Cardiac muscle cell (in vitro differentiated cells and primary cell): ENCODE results near the gene EDC4. TPM values are rescaled to one million over a fixed set of nuclear protein-coding genes. Genes with fewer than 3 reads are reported as not detected.

Experiments used
- DNase-seq, 2 donors: peaks; one replicate each; pipeline versions ENCODE4 v3.0.0 to v3.0.0-alpha.2; 2010 to 2017; ENCODE audit warnings: low read depth in 1 of 2, low spot score in 1 of 2
- H3K27ac ChIP-seq: fragments of 200-600 bp; sonication (generic); 2 replicates; pipeline ENCODE4 v1.5.1; 2016
- H3K27me3 ChIP-seq: fragments of 200-600 bp; sonication (generic); 2 replicates; pipeline ENCODE4 v1.6.0; 2016; ENCODE audit warnings: control low read depth
- H3K36me3 ChIP-seq: fragments of 200-600 bp; sonication (generic); 2 replicates; pipeline ENCODE4 v1.5.1; 2016; ENCODE audit warnings: control low read depth
- H3K4me1 ChIP-seq: fragments of 200-600 bp; sonication (generic); 2 replicates; pipeline ENCODE4 v1.8.1; 2017; ENCODE audit warnings: low read depth, mild to moderate bottlenecking, mixed run types
- H3K4me3 ChIP-seq: fragments of 200-600 bp; sonication (generic); 2 replicates; pipeline ENCODE4 v1.5.1; 2016; ENCODE audit warnings: mild to moderate bottlenecking
- H3K9me3 ChIP-seq: fragments of 200-600 bp; sonication (generic); 2 replicates; pipeline ENCODE4 v1.5.1; 2017; ENCODE audit warnings: low read depth, mild to moderate bottlenecking, control low read depth
- polyA plus RNA-seq: library from polyadenylated mRNA; unstranded; fragments of >200 nt; fragmentation: Nextera tagmentation; extraction: Ambion mirVana; gene quantifications from 2 replicates; pipeline ENCODE4 v1.2.1, GENCODE V29; 2016
- total RNA-seq: library from RNA; depleted of rRNA; stranded (reverse); fragments of >200 nt; gene quantifications from 2 replicates; pipeline ENCODE4 v1.2.3, GENCODE V29; 2016
- TF ChIP-seq, protein P1 (sequence below): IDR thresholded peaks from 2 replicates; pipeline ENCODE4 v1.5.1; 2012; ENCODE audit warnings: low read depth, mild to moderate bottlenecking, low read length

The EDC4 gene
- total and polyA plus RNA-seq, 2 experiments from 2014 or later: 87.8 to 95.7 TPM

DNA sequence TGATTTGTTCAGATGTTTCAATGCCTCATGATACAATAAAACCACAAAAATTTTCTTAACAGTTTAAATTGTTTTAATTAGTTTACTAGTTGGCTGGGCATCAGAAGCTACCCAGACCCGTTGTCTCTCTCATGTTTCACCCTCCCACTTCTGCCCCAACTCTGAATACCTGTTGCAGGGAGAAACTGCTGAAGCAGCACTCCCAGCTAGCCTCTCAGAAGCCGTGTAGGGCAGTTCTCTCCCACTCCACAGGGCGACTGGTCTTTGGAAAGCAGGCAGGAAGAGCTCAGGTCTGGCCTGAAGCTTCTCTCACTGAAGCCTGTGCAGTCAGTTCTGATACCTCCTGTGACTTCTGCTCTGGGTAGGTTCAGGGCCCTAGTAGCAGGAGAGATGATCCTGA lies 1.6 kb upstream of the EDC4 start:
- TF ChIP-seq, protein P1, sequence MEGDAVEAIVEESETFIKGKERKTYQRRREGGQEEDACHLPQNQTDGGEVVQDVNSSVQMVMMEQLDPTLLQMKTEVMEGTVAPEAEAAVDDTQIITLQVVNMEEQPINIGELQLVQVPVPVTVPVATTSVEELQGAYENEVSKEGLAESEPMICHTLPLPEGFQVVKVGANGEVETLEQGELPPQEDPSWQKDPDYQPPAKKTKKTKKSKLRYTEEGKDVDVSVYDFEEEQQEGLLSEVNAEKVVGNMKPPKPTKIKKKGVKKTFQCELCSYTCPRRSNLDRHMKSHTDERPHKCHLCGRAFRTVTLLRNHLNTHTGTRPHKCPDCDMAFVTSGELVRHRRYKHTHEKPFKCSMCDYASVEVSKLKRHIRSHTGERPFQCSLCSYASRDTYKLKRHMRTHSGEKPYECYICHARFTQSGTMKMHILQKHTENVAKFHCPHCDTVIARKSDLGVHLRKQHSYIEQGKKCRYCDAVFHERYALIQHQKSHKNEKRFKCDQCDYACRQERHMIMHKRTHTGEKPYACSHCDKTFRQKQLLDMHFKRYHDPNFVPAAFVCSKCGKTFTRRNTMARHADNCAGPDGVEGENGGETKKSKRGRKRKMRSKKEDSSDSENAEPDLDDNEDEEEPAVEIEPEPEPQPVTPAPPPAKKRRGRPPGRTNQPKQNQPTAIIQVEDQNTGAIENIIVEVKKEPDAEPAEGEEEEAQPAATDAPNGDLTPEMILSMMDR: no peak
- no peak overlapping the region for H3K27ac ChIP-seq
- H3K4me3 ChIP-seq: no peak overlapping the region
- DNase-seq: no peak
- H3K4me1 ChIP-seq: peaks cover 4% of the 10 kb centered on the region
- H3K9me3 ChIP-seq: no peaks in the 10 kb centered on the region
- peaks cover 31% of the 10 kb centered on the region for H3K36me3 ChIP-seq
- no peaks in the 10 kb centered on the region for H3K27me3 ChIP-seq

DNA sequence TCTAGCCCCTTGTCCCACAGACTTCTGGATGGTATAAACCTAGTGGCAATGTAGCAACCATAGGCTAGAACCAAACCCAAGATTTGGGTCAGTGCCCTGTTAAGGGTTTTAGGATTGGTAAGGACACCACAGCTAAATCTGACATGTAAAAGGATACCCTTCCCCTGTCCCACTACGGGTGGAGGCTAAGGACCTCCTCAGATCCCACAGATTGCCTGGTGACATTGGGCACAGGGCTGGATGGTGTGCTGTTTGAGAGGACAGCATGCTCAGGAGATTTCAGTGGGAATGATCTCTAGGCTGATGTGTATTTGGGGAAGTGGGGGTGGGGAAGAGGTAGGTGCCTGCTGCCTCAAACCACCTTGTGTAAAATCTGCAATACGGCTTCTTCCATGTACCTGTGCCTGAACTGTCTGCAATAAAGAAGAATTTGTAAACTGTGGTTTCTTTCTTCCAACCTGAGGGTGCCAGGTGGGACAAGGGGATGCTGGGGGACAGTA lies 671 bp upstream of the EDC4 start:
- H3K27ac ChIP-seq: no peak overlapping the region
- peaks cover 4% of the 10 kb centered on the region for H3K4me1 ChIP-seq
- no peaks in the 10 kb centered on the region for H3K9me3 ChIP-seq
- TF ChIP-seq, protein P1: no peak
- H3K27me3 ChIP-seq: no peaks in the 10 kb centered on the region
- H3K4me3 ChIP-seq: no peak overlapping the region
- no peak for DNase-seq
- peaks cover 33% of the 10 kb centered on the region for H3K36me3 ChIP-seq

DNA sequence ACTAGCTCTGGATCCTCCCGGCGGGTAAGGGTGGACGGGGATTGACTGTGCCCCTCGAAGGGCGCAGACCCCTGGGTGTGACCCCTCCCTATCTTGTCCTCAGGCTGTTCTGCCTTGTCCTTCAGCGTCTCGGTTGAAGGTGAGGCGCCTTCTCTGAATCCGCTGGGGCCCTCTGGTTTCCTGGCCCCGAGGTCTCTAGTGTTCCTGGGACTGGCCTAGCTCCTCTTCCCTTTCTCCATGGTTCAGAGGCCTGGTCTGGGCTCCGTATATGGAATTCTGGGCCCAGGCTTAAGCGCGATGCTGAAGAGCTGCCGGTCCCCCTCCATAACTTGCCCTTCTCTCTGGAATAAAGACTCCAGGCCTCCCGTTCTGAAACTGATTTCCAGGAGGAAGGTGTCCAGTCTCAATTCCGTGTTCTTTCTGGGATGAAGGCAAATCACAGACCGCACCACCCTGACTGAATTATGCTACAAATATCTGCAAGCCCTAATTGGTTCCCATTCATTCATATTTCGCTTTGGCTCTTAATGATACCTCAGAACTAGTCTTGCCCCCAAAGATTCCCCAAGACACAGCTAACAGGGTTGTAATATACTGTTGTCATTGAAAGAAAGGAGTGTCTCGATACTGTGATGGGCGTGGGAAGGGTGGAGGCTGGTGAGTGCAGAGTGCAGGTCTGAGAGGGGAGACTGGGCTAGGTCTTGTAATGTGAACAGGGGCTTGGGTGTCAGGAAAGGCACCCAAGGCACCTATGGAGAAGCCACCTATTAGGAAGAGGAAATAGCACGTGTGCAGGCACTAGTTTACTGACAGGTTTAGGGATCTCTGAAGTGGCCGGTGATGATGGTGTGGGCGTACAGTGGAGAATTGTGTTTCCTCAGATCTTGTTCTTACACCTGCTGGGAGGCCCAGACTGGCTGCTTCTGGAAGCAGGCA lies 851 bp downstream of the EDC4 start:
- Histone ChIP-seq H3K27ac (peak overlapping the region; percentile 37), H3K36me3 (peaks cover 38% of the 10 kb centered on the region), H3K4me1 (peaks cover 4% of the 10 kb centered on the region), H3K9me3 (no peaks in the 10 kb centered on the region), H3K27me3 (no peaks in the 10 kb centered on the region), H3K4me3 (peak overlapping the region; percentile 82)
- peak in 1 of 2 donors; percentile 43 for DNase-seq
- TF ChIP-seq, protein P1: no peak

DNA sequence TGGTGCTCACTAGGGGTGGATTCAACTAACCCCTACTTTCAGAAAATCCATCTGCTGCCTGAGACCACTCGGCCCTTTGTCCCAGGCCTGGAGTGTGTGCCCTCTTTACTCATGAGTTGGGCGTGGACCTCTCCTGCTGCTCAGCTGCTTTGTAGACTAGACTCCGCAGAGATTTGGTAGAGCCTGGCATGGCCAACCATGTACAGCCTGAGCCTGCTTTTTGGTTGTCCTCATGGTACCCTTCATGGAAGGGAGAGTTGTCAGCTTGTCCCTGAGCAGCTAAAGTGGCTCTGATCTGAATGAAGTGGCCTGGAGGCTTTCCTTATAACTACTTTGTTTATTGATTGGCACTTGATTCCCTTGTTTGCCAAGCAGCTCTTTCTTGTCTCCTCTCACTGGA lies 1.5 kb downstream of the EDC4 start:
- Histone ChIP-seq H3K36me3 (peaks cover 43% of the 10 kb centered on the region), H3K9me3 (no peaks in the 10 kb centered on the region), H3K4me3 (no peak overlapping the region), H3K27ac (no peak overlapping the region), H3K27me3 (no peaks in the 10 kb centered on the region), H3K4me1 (peaks cover 4% of the 10 kb centered on the region)
- TF ChIP-seq, protein P1: no peak
- no peak for DNase-seq

DNA sequence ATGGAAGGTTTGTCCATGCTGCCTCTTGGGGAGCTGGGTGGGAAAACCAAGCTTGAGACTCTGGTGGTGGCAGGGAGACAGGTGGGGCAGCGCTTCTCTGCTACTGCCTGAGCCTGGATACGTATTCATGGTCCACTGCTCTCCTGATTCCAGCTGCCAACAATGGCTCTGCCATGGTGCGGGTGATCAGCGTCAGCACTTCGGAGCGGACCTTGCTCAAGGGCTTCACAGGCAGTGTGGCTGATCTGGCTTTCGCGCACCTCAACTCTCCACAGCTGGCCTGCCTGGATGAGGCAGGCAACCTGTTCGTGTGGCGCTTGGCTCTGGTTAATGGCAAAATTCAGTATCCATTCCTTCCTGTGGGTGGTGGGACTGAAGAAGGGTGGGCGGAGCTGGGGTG lies 4.2 kb downstream of the EDC4 start:
- peaks cover 48% of the 10 kb centered on the region for H3K36me3 ChIP-seq
- H3K4me1 ChIP-seq: peaks cover 4% of the 10 kb centered on the region
- TF ChIP-seq, protein P1: no peak

More for the DNA sequence above, 4.2 kb downstream of the EDC4 start:
- DNase-seq: no peak
- Histone ChIP-seq H3K4me3 (no peak overlapping the region), H3K9me3 (no peaks in the 10 kb centered on the region), H3K27ac (no peak overlapping the region), H3K27me3 (no peaks in the 10 kb centered on the region)
